ENCODE results near the gene PKDREJ.

PKDREJ gene

GRCh38 chr22:46214616-46215015, 48.5 kb downstream of the PKDREJ start:
- Histone ChIP-seq H3K27me3 (ENCODE audit: control insufficient read depth, insufficient read depth, low read length) (no peaks in the 10 kb centered on the region), H3K4me1 (ENCODE audit: control insufficient read depth, insufficient read depth, low read length) (no peaks in the 10 kb centered on the region), H3K36me3 (ENCODE audit: control insufficient read depth, insufficient read depth, low read length) (peaks cover 19% of the 10 kb centered on the region), H3K4me3 (ENCODE audit: low read length) (no peak overlapping the region), H3K9ac (ENCODE audit: low read length) (no peak overlapping the region), H3K27ac (ENCODE audit: low read depth, low read length) (no peak overlapping the region)

- H3K36me3 ChIP-seq (ENCODE audit: control insufficient read depth, insufficient read depth, low read length) = peaks cover 18% of the 10 kb centered on the region
- no peak overlapping the region for H3K27ac ChIP-seq (ENCODE audit: low read depth, low read length)
- H3K9ac ChIP-seq (ENCODE audit: low read length) = no peak overlapping the region
- H3K4me1 ChIP-seq (ENCODE audit: control insufficient read depth, insufficient read depth, low read length) = no peaks in the 10 kb centered on the region
- no peaks in the 10 kb centered on the region for H3K27me3 ChIP-seq (ENCODE audit: control insufficient read depth, insufficient read depth, low read length)
- no peak overlapping the region for H3K4me3 ChIP-seq (ENCODE audit: low read length)
Observed at GRCh38 chr22:46214149-46214548, 49.0 kb downstream of the PKDREJ start.

- no peak overlapping the region for H3K9ac ChIP-seq (ENCODE audit: low read length)
- H3K27ac ChIP-seq (ENCODE audit: low read depth, low read length) = no peak overlapping the region
- H3K4me3 ChIP-seq (ENCODE audit: low read length) = no peak overlapping the region
- no peaks in the 10 kb centered on the region for H3K4me1 ChIP-seq (ENCODE audit: control insufficient read depth, insufficient read depth, low read length)
- no peaks in the 10 kb centered on the region for H3K27me3 ChIP-seq (ENCODE audit: control insufficient read depth, insufficient read depth, low read length)
- peaks cover 16% of the 10 kb centered on the region for H3K36me3 ChIP-seq (ENCODE audit: control insufficient read depth, insufficient read depth, low read length)
Observed at GRCh38 chr22:46213052-46213451, 50.1 kb downstream of the PKDREJ start.

GRCh38 chr22:46212195-46212594, 50.9 kb downstream of the PKDREJ start:
- Histone ChIP-seq H3K27me3 (ENCODE audit: control insufficient read depth, insufficient read depth, low read length) (no peaks in the 10 kb centered on the region), H3K9ac (ENCODE audit: low read length) (no peak overlapping the region), H3K4me3 (ENCODE audit: low read length) (no peak overlapping the region), H3K27ac (ENCODE audit: low read depth, low read length) (no peak overlapping the region), H3K36me3 (ENCODE audit: control insufficient read depth, insufficient read depth, low read length) (peaks cover 15% of the 10 kb centered on the region), H3K4me1 (ENCODE audit: control insufficient read depth, insufficient read depth, low read length) (no peaks in the 10 kb centered on the region)

GRCh38 chr22:46209262-46209661, 53.9 kb downstream of the PKDREJ start:
- Histone ChIP-seq H3K36me3 (ENCODE audit: control insufficient read depth, insufficient read depth, low read length) (peaks cover 6% of the 10 kb centered on the region), H3K4me1 (ENCODE audit: control insufficient read depth, insufficient read depth, low read length) (no peaks in the 10 kb centered on the region), H3K27ac (ENCODE audit: low read depth, low read length) (no peak overlapping the region), H3K27me3 (ENCODE audit: control insufficient read depth, insufficient read depth, low read length) (no peaks in the 10 kb centered on the region), H3K9ac (ENCODE audit: low read length) (no peak overlapping the region), H3K4me3 (ENCODE audit: low read length) (no peak overlapping the region)
